ENCODE measurements around the gene PBX4.

PBX4 gene

GRCh38 chr19:19584356-19584755, 34.1 kb downstream of the PBX4 start:
- TF ChIP-seq ZFX (IDR thresholded peaks at IDR 0.05; ENCODE audit: borderline replicate concordance): no peak
- TF ChIP-seq, protein P1, sequence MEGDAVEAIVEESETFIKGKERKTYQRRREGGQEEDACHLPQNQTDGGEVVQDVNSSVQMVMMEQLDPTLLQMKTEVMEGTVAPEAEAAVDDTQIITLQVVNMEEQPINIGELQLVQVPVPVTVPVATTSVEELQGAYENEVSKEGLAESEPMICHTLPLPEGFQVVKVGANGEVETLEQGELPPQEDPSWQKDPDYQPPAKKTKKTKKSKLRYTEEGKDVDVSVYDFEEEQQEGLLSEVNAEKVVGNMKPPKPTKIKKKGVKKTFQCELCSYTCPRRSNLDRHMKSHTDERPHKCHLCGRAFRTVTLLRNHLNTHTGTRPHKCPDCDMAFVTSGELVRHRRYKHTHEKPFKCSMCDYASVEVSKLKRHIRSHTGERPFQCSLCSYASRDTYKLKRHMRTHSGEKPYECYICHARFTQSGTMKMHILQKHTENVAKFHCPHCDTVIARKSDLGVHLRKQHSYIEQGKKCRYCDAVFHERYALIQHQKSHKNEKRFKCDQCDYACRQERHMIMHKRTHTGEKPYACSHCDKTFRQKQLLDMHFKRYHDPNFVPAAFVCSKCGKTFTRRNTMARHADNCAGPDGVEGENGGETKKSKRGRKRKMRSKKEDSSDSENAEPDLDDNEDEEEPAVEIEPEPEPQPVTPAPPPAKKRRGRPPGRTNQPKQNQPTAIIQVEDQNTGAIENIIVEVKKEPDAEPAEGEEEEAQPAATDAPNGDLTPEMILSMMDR (IDR thresholded peaks at IDR 0.05): no peak
- no peak overlapping the region for H3K27ac ChIP-seq

GRCh38 chr19:19582471-19582870, 36.0 kb downstream of the PBX4 start:
- TF ChIP-seq ZFX (IDR thresholded peaks at IDR 0.05; ENCODE audit: borderline replicate concordance): no peak
- TF ChIP-seq, protein P1 (IDR thresholded peaks at IDR 0.05): no peak
- H3K27ac ChIP-seq: no peak overlapping the region

DNA sequence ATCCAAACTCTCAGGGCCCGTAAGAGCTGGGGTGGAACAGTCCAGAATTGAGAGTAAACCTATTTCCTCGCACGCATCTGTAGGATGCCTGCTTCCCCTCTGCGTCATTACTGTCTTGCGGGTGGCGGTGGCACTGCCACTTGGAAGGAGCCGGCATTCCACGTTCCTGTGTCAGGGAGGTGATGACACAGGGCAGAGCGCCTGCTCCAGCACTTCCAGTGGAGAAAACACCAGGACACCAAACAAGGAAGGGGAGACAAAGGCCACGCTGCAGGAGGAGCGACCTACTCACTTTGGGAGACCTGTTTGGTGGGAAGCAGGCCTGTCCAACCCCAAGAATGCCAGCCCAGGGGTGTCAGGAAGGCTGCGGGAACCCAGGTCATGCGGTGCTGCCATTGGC, 37.1 kb downstream of the PBX4 start:
- no peak for TF ChIP-seq ZFX (IDR thresholded peaks at IDR 0.05; ENCODE audit: borderline replicate concordance)
- TF ChIP-seq, protein P1 (IDR thresholded peaks at IDR 0.05): no peak
- no peak overlapping the region for H3K27ac ChIP-seq

- no peak overlapping the region for H3K27ac ChIP-seq
- TF ChIP-seq, protein P1 (IDR thresholded peaks at IDR 0.05): no peak
- no peak for TF ChIP-seq ZFX (IDR thresholded peaks at IDR 0.05; ENCODE audit: borderline replicate concordance)
Observed at GRCh38 chr19:19580418-19580817, 38.1 kb downstream of the PBX4 start.

DNA sequence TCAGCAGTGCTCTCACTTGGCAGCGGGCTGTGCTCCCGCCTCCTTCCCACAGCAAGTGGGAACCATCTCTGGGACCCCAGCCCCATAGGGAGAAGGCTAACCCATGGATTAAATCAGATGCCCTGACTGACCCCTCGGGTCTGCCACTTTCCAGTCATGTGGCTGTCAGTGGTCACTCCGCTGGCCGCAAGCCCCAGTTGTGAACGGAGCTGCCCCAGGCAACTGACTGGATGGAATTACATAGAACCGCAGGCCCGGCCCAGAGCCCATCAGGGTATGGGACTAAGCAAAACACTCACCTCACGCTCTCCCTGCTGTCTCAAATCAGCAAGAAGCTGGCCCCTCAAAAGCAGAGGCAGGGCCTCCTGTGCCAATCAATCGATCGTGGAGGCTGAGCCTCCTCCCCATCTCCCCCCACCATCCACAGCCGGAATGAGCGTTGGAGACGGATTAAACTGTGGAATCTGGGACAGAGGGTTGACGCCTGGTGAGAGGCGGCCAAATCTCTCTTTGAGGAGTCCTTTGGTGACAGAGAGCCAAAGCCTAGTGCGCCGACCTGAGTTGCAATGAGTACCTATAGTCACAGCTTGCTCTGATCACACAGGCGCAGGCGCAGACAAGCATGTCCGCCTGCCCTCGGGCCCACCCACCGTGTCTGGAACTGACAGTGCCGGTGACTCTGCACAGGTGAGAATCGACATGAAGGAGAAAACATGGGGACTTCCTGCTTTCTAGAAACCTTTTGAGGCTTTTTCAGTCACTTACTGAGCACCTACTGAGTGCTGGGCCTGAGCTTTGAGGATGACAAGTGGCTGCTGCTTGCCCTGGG, 38.7 kb downstream of the PBX4 start:
- TF ChIP-seq, protein P1 (IDR thresholded peaks at IDR 0.05): no peak
- no peak for TF ChIP-seq ZFX (IDR thresholded peaks at IDR 0.05; ENCODE audit: borderline replicate concordance)
- no peak overlapping the region for H3K27ac ChIP-seq

DNA sequence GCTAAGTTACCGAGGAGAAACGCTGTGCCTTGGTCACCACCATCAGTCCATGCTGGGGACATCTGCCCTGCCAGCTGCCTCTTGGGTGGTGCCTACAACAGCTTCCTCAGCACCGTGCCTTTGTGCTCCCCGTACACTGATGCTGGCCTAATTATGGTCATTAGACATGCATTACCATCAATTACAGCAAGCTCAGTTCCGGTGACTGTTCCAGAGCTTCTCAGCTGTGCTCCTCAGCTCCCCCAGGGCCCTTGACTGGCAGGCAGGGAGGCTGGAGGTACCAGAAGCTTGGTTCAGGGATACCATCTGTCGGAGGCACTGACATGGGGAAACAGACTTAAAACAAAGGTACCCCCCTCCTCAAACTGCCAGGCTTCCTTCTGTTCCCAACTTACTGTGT, 40.2 kb downstream of the PBX4 start:
- TF ChIP-seq, protein P1 (IDR thresholded peaks at IDR 0.05): no peak
- TF ChIP-seq ZFX (IDR thresholded peaks at IDR 0.05; ENCODE audit: borderline replicate concordance): no peak

DNA sequence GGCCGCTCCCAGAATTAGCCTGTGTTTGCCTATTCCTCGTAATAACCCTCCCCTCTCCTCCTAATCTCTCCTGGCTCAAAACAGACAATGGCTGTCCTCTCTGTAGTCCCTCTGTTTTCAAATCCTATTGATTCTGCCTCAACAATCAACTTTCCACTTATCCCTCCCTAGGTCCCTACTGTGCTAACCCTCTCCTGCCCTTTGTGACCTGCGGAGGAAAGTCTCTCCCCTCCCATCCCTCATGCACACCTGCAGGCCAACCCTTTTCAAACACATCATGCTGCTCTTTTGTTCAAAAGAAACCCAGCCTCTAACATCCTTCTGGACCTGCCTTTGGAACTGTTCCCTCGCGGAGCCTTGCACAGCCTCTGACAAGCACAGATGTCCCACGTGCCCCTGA, 43.1 kb downstream of the PBX4 start:
- H3K27ac ChIP-seq: no peak overlapping the region

More for the DNA sequence above, 40.2 kb downstream of the PBX4 start:
- H3K27ac ChIP-seq: no peak overlapping the region

More for the DNA sequence above, 43.1 kb downstream of the PBX4 start:
- TF ChIP-seq, protein P1 (IDR thresholded peaks at IDR 0.05): no peak
- TF ChIP-seq ZFX (IDR thresholded peaks at IDR 0.05; ENCODE audit: borderline replicate concordance): no peak
